Thyroid gland (tissue), 4 donors: Measurements from ENCODE around the gene ZNF672.

Experiments used
- CTCF ChIP-seq, 6 experiments: fragments of 200-600 bp in 3 of 6; fragments of 450-650 bp in 3 of 6; sonication (generic) in 3 of 6; IDR thresholded peaks; one replicate each; pipeline ENCODE4 v1.5.1; 2016 to 2019; ENCODE audit warnings: antibody characterized with exemption in 6 of 6, mild to moderate bottlenecking in 2 of 6, inconsistent platforms in 1 of 6, moderate library complexity in 1 of 6
- POLR2A ChIP-seq, 2 donors: fragments of 450-650 bp; IDR thresholded peaks; one replicate each; pipeline ENCODE4 v1.6.1; 2017; ENCODE audit warnings: antibody characterized with exemption in 2 of 2, mild to moderate bottlenecking in 2 of 2, moderate library complexity in 1 of 2

DNA sequence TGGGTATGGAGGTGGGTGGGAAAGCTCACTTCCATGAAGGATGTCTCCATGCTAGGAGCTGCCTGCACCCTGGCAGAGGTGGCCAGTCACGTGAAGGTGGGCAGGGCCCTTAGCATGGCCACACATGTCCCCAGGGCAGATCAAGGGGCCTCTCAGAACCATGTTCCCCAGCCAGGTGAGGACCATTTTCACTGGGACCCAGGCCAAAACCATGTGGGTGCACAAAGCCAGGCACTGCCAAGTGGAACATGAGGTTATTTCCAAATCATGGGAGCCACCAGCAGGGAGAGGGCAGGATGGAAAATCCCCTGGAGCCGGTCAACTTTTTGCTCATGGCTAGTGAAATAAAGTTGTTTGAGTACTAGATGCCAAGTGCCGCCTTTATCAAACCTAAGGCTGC lies 11.1 kb downstream of the ZNF672 start:
- TF ChIP-seq CTCF (IDR thresholded peaks at IDR 0.05), result no peak
- TF ChIP-seq POLR2A (IDR thresholded peaks at IDR 0.05), result no peak
